IPS-NIHi7 (cell line): ENCODE data around the gene SEMA3G.

Experiments used
- DNase-seq: peaks from one replicate; pipeline ENCODE4 v3.0.0; 2012; ENCODE audit warnings: mixed read lengths; ENCODE audit errors: extremely low spot score

The SEMA3G gene

GRCh38 chr3:52396011-52396906, 48.6 kb downstream of the SEMA3G start:
- DNase-seq = no peak

- no peak for DNase-seq
These were observed 49.4 kb downstream of the SEMA3G start for GRCh38 chr3:52395503-52395865.

GRCh38 chr3:52394751-52395502, 50.0 kb downstream of the SEMA3G start:
- DNase-seq = no peak

DNA sequence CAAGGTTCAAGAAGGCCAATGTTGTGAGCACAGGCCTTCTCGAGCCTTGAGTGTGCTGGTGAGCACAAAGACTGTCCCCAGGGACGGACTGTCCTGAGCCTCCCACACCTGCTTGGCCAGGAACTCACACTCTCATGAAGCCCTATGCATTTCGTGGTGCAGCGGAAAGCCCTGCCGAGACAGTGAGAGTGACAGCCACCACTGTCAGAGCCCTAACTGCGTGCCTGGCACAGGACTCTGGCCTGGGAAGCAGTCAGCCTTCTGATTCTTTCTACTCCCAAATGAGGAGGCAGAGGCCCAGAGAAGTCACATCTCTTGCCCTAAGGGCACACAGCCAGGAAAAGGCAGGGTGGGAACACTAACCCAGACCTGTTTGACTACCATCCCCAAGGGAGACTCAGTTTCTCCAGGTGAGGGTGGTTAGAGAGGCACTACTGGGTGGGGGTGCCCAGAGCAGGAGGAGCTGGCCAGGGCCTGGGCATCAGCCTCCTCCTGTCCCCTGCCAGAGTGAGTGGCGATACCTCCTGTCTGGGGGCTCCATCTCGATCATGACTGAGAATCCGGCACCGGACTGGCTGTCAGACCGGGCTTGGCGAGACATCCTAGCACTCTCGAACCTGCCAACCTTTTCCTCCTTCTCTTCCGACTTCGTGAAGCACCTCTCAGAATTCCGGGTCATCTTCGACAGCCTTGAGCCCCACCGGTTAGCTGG, 50.8 kb downstream of the SEMA3G start:
- DNase-seq = no peak

GRCh38 chr3:52393131-52393807, 51.6 kb downstream of the SEMA3G start:
- no peak for DNase-seq

DNA sequence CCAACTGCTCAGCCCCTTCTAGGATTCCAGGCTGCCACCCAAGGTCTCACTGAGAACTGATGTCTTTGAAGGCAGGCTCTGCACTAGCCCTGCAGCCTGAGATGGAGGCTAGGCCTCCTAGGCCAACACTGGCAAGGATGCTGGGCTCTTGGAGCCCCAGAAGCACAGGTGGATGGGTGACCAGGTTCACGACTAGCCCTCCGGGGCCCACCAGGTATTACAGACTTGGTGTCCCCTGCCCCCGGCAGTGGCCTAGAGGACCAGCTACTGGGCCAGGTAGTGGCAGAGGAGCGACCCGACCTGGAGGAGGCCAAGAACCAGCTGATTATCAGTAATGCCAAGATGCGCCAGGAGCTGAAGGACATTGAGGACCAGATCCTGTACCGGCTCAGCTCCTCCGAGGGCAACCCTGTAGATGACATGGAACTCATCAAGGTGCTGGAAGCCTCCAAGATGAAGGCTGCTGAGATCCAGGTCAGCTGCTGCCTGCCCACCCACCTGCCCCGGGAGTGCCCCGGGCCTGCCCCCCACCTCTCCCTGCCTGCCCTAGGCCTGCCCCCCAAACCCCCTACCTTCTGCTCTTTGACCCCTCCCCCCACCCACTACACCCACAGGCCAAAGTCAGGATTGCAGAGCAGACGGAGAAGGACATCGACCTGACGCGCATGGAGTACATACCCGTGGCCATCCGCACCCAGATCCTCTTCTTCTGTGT, 52.5 kb downstream of the SEMA3G start:
- DNase-seq = no peak

DNA sequence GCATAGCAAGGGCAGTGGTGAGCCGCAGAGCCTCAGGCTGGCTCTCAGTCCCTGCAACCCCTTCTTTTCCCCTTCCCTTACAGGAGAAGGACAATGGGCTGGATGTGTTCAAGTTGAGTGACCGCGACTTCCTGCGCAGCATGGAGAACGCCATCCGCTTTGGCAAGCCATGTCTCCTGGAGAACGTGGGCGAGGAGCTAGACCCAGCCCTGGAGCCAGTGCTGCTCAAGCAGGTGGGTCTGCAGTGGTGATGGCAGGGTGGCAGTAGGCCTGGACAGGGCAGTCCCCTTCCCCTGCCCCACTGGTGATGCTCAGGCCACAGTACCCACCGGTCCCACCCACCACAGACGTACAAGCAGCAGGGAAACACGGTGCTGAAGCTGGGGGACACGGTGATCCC, 53.8 kb downstream of the SEMA3G start:
- DNase-seq = no peak

DNA sequence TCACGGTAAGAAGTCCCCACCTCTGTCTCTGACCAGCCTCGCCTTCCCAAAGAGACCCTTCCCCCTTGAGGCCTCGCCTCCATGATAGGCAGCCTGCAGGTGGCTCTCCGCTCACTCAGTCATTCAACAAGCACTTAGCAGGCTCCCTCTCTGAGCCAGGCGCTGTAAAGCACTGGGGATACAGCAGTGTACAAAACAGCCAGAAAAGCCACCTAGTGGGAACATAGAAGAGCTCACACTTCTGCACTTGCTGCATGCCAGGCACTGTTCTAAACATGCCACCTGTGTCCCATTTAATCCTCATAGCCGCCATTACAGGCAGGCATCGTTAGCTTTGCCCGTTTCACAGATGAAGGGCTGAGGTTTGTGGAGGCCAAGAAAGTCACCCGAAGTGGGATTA, 56.0 kb downstream of the SEMA3G start:
- no peak for DNase-seq

- peak; percentile 78 for DNase-seq
These were observed 56.5 kb downstream of the SEMA3G start for GRCh38 chr3:52388348-52388821.

GRCh38 chr3:52387481-52387880, 57.4 kb downstream of the SEMA3G start:
- no peak for DNase-seq

DNA sequence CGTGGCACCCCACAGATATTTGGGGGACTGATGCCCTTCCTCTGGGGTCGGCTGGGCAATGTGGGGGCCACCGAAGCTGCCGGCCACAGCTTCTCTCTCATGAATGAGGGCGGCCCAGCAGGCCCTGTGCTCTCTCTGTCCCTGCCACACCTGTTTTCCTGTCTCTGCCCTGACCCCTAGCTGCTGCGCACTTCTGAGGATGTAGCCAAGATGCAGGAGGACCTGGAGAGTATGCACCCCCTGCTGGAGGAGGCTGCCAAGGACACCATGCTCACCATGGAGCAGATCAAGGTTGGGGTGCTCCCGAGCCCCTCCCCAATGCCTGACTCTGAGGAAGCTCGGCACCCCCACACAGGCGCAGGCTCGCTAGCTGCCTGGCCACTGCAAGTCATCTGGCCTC, 59.7 kb downstream of the SEMA3G start:
- peak; percentile 96 for DNase-seq

DNA sequence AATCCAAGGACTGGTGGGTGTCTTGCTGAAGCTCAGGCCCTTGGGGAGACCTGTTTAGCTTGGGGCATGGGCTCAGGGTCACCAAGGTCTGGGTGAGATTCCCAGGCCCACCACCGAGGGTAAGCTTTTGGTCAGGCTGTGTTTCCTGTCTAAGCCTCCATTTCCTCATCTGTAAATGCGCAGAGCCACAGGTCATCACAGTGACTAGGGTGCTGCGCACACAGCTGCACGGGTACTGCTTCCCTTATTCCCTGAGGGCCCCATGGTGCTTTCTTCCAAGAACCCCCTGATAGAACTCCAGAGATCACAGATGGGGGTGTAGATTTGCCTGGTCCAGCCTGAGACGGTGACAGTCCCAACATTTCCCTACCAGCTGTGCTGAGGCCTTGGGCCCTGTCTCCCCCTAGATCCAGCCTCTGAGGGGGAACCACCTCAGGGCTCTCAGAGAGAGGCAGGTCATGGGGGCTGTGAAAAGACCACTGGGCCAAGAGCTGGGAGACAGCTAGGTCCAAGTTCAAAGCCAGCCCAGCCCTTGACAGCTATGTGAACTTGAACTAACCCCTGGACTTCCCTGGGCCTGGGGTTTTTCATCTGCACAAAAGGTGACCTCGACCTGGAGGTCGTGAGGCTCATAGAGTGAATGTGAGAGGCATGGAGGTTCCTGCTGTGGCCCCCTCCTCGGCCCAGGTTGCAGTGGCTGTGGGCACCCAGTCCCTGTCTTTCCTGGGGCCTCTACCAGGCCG, 60.7 kb downstream of the SEMA3G start:
- DNase-seq = no peak

- no peak for DNase-seq
These were observed 61.5 kb downstream of the SEMA3G start for GRCh38 chr3:52383446-52383845.
